Measurements from ENCODE around the gene AGO1.

- TF ChIP-seq POLR2A (IDR thresholded peaks at IDR 0.05) (no peak), CTCF (IDR thresholded peaks at IDR 0.05) (no peak)
Measured at GRCh38 chr1:35914717-35915116, 31.7 kb downstream of the AGO1 start.
